NB4 (cell line): ENCODE data around the gene SPTLC3.

Source experiments
- DNase-seq: peaks from one replicate; pipeline ENCODE4 v3.0.0; 2010; ENCODE audit warnings: low read depth
- H3K4me3 ChIP-seq: one replicate; pipeline ENCODE4 v1.5.1; 2011; ENCODE audit warnings: mild to moderate bottlenecking, low read depth, low read length, moderate library complexity
- CTCF ChIP-seq: IDR thresholded peaks from one replicate; pipeline ENCODE4 v1.5.1; 2012; ENCODE audit warnings: low read depth, low read length
- MAX ChIP-seq: IDR thresholded peaks from 2 replicates; pipeline ENCODE4 v1.6.1; 2011; ENCODE audit warnings: low read depth, low read length
- MYC ChIP-seq: IDR thresholded peaks from 2 replicates; pipeline ENCODE4 v1.6.1; 2011; ENCODE audit warnings: low read depth, low read length
- POLR2A ChIP-seq: IDR thresholded peaks from 2 replicates; pipeline ENCODE4 v1.6.1; 2011; ENCODE audit warnings: mild to moderate bottlenecking; ENCODE audit not compliant: insufficient read length; ENCODE audit errors: extremely low read depth

The SPTLC3 gene

GRCh38 chr20:13202565-13202964 is 193.8 kb downstream of the SPTLC3 start:
- TF ChIP-seq CTCF: no peak
- no peak for TF ChIP-seq MAX
- no peak for TF ChIP-seq MYC
- TF ChIP-seq POLR2A: no peak
- no peak overlapping the region for H3K4me3 ChIP-seq
- peak; percentile 20 for DNase-seq

- DNase-seq: no peak
- H3K4me3 ChIP-seq: no peak overlapping the region
- TF ChIP-seq MYC (no peak), POLR2A (no peak), MAX (no peak), CTCF (no peak)
Measured at GRCh38 chr20:13205425-13205824, 196.7 kb downstream of the SPTLC3 start.

- no peak overlapping the region for H3K4me3 ChIP-seq
- DNase-seq: no peak
- TF ChIP-seq MAX (no peak), POLR2A (no peak), MYC (no peak), CTCF (no peak)
Measured at GRCh38 chr20:13205848-13206434, 197.2 kb downstream of the SPTLC3 start.

GRCh38 chr20:13207016-13207415 is 198.2 kb downstream of the SPTLC3 start:
- no peak for TF ChIP-seq MAX
- no peak for TF ChIP-seq POLR2A
- no peak for TF ChIP-seq CTCF
- no peak for TF ChIP-seq MYC
- H3K4me3 ChIP-seq: no peak overlapping the region
- no peak for DNase-seq

- TF ChIP-seq CTCF (no peak), POLR2A (no peak), MAX (no peak), MYC (no peak)
- H3K4me3 ChIP-seq: no peak overlapping the region
- DNase-seq: no peak
Measured at GRCh38 chr20:13211956-13212618, 203.3 kb downstream of the SPTLC3 start.

GRCh38 chr20:13212750-13213149 is 204.0 kb downstream of the SPTLC3 start:
- TF ChIP-seq CTCF: no peak
- no peak for TF ChIP-seq MYC
- TF ChIP-seq MAX: no peak
- no peak for TF ChIP-seq POLR2A
- no peak for DNase-seq
- H3K4me3 ChIP-seq: no peak overlapping the region
